Tibial nerve (tissue), 4 donors: ENCODE data around the gene CTSO. TPM values are rescaled to one million over a fixed set of nuclear protein-coding genes. Genes with fewer than 3 reads are reported as not detected.

Source experiments
- DNase-seq, 2 donors: peaks; one replicate each; pipeline ENCODE4 v3.0.0-alpha.2; 2019; ENCODE audit warnings: low spot score in 2 of 2
- H3K27ac ChIP-seq, 4 donors: fragments of 200-600 bp; sonication (generic) in 3 of 4; one replicate each; pipeline ENCODE4 v1.5.1; 2017 to 2019; ENCODE audit warnings: mild to moderate bottlenecking in 1 of 4
- H3K27me3 ChIP-seq, 2 donors: fragments of 200-600 bp; sonication (generic) in 1 of 2; one replicate each; pipeline versions ENCODE4 v1.5.1 to v1.6.0; 2017 to 2019
- H3K36me3 ChIP-seq, 3 donors: fragments of 200-600 bp; sonication (generic); one replicate each; pipeline ENCODE4 v1.5.1; 2018 to 2019
- H3K4me1 ChIP-seq, 4 donors: fragments of 200-600 bp; sonication (generic) in 3 of 4; one replicate each; pipeline ENCODE4 v1.5.1; 2017 to 2019
- H3K4me3 ChIP-seq, 4 donors: fragments of 200-600 bp; sonication (generic) in 3 of 4; one replicate each; pipeline ENCODE4 v1.5.1; 2017 to 2019; ENCODE audit warnings: mild to moderate bottlenecking in 1 of 4, moderate library complexity in 1 of 4
- H3K9me3 ChIP-seq, 4 donors: fragments of 200-600 bp; sonication (generic) in 3 of 4; one replicate each; pipeline ENCODE4 v1.5.1; 2017 to 2019
- EP300 ChIP-seq, 2 donors: sonication (generic); formaldehyde crosslinking; IDR thresholded peaks; one replicate each; pipeline ENCODE4 v1.6.1; 2017; ENCODE audit warnings: antibody characterized with exemption in 2 of 2, mild to moderate bottlenecking in 1 of 2
- POLR2A ChIP-seq, 2 donors: fragments of 450-650 bp; IDR thresholded peaks; one replicate each; pipeline ENCODE4 v1.6.1; 2017; ENCODE audit warnings: antibody characterized with exemption in 2 of 2, mild to moderate bottlenecking in 2 of 2, moderate library complexity in 2 of 2
- WGBS, 2 donors: methylation state at CpG; one replicate each; pipeline ENCODE4 v1.1.5; 2018; 5-methylcytosine and 5-hydroxymethylcytosine counted together
- total RNA-seq, 4 donors: library from RNA; depleted of rRNA; stranded (reverse); fragments of >200 nt; gene quantifications; one replicate each; pipeline ENCODE4 v1.1.0, GENCODE V29; 2016
- TF ChIP-seq, protein P1 (sequence below), 5 experiments: fragments of 200-600 bp in 3 of 5; fragments of 450-650 bp in 2 of 5; sonication (generic) in 3 of 5; IDR thresholded peaks; one replicate each; pipeline ENCODE4 v1.5.1; 2016 to 2019; ENCODE audit warnings: antibody characterized with exemption in 5 of 5, mild to moderate bottlenecking in 3 of 5, moderate library complexity in 2 of 5

The CTSO gene
- total RNA-seq, 4 donors from 2014 or later, result 8.7 to 30.2 (median 26.1) TPM

DNA sequence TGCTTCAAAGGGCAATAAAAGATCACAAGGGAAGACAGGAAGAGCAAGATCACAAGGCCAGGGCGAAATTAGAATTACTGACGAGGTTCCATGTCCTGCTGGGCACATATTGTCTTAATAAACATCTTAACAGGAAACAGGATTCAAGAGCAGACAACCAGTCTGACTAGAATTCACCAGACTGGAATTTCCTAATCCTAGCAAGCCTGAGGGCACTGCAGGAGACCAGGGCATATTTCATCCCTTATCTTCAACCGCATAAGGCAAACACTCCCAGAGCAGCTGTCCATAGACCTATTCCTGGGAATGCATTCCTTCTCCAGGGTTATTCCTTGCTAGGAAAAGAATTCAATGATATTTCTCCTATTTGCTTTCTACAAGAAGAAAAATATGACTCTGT lies 62.6 kb downstream of the CTSO start:
- Histone ChIP-seq H3K4me3 (no peak overlapping the region), H3K27me3 (no peaks in the 10 kb centered on the region), H3K36me3 (no peaks in the 10 kb centered on the region), H3K27ac (no peak overlapping the region), H3K9me3 (no peaks in the 10 kb centered on the region), H3K4me1 (no peaks in the 10 kb centered on the region)
- DNase-seq, result no peak
- TF ChIP-seq EP300 (IDR thresholded peaks at IDR 0.05) (no peak), POLR2A (IDR thresholded peaks at IDR 0.05) (no peak)
- TF ChIP-seq, protein P1, sequence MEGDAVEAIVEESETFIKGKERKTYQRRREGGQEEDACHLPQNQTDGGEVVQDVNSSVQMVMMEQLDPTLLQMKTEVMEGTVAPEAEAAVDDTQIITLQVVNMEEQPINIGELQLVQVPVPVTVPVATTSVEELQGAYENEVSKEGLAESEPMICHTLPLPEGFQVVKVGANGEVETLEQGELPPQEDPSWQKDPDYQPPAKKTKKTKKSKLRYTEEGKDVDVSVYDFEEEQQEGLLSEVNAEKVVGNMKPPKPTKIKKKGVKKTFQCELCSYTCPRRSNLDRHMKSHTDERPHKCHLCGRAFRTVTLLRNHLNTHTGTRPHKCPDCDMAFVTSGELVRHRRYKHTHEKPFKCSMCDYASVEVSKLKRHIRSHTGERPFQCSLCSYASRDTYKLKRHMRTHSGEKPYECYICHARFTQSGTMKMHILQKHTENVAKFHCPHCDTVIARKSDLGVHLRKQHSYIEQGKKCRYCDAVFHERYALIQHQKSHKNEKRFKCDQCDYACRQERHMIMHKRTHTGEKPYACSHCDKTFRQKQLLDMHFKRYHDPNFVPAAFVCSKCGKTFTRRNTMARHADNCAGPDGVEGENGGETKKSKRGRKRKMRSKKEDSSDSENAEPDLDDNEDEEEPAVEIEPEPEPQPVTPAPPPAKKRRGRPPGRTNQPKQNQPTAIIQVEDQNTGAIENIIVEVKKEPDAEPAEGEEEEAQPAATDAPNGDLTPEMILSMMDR (IDR thresholded peaks at IDR 0.05), result no peak
- 68 to 77% methylated on average over 3 of the region's 3 CpGs for WGBS, 2 donors

DNA sequence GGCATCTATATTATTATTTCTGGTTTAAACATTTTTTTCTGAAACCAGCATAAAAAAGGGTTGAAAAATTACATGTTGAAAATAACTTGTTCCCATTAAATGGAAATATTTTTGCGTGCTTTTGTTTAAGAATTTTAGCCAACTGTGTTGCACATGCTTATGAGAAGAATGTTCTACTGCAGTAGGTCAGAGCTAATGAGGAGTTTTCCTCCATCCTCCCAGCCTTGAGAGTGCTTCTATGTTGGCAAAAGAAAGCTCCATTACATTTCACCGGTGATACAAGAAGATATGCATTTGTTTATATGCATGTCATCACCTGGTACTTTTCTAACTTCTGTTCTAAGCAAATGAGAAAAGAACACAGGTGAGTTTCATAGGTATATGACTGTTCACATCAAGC lies 63.7 kb downstream of the CTSO start:
- no peak for TF ChIP-seq EP300 (IDR thresholded peaks at IDR 0.05)
- TF ChIP-seq, protein P1 (IDR thresholded peaks at IDR 0.05), result no peak
- no peaks in the 10 kb centered on the region for H3K36me3 ChIP-seq
- 91 to 97% methylated on average over 2 of the region's 2 CpGs for WGBS, 2 donors
- H3K4me1 ChIP-seq, result no peaks in the 10 kb centered on the region
- H3K27me3 ChIP-seq, result no peaks in the 10 kb centered on the region
- H3K4me3 ChIP-seq, result no peak overlapping the region
- no peaks in the 10 kb centered on the region for H3K9me3 ChIP-seq
- no peak for DNase-seq
- H3K27ac ChIP-seq, result no peak overlapping the region

DNA sequence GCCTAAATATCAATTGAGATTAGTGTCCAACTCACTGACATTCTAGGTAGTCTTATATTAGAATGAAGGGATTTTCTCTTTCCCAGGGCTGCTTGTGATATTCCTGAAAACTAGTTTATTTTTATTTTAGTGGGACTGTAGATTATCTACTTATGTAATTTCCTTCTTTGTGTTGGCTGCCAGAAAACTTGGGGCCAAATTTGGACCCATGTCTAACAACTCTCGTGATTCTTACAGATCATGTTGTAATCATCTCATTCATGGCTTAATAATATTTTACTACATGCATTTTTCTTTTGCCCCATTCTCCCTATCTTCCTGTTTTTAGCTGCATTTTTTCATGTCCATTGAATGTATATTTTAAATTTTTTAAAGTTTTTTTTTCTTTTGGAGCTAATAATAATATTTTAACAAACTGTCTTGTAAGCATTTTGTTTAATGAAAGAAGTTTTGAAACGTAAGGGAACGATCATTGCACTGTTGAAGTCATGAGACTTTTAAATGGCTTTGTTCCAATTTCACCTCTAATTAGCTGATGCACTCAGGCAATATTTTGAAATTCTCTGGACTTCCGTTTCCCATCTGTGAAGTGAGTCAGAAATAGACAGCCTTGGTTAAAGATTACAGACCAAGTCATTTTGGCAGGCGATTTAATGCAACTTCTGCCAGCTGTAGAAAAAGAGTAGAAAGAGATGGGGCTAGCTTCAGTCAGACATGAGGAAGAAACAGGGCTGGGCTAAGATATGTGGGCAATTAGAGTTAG lies 64.5 kb downstream of the CTSO start:
- no peaks in the 10 kb centered on the region for H3K4me1 ChIP-seq
- H3K36me3 ChIP-seq, result no peaks in the 10 kb centered on the region
- WGBS, 2 donors, result 38% methylated on average over 5 of the region's 5 CpGs
- H3K4me3 ChIP-seq, result no peak overlapping the region
- DNase-seq, result no peak
- TF ChIP-seq EP300 (IDR thresholded peaks at IDR 0.05), result peak in 1 of 2 donors; percentile 8
- TF ChIP-seq, protein P1 (IDR thresholded peaks at IDR 0.05), result no peak
- H3K27ac ChIP-seq, result no peak overlapping the region
- no peaks in the 10 kb centered on the region for H3K9me3 ChIP-seq
- H3K27me3 ChIP-seq, result no peaks in the 10 kb centered on the region

DNA sequence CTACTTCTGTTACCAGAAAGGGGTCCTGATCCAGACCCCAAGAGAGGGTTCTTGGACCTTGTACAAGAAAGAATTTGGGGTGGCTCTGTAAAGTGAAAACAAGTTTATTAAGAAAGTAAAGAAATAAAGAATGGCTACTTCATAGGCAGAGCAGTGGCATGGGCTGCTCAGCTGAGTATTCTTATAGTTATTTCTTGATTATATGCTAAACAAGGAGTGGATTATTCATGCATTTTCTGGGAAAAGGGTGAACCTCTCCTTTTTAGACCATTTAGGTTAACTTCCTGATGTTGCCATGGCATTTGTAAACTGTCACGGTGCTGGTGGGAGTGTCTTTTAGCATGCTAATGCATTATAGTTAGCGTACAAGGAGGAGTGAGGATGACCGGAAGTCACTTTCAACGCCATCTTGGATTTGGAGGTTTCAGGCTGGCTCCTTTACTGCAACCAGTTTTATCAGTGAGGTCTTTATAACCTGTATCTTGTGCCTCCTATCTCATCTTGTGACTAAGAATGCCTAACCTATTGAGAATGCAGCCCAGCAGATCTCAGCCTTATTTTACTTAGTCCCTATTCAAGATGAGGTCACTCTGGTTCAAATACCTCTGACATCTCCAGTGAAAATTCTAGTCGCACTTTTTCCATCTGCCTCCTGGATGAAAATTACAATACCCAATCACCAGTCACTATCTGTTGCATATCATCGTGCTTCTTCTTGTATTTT lies 65.7 kb downstream of the CTSO start:
- Histone ChIP-seq H3K36me3 (no peaks in the 10 kb centered on the region), H3K4me1 (no peaks in the 10 kb centered on the region), H3K9me3 (no peaks in the 10 kb centered on the region), H3K27ac (no peak overlapping the region), H3K27me3 (no peaks in the 10 kb centered on the region), H3K4me3 (no peak overlapping the region)
- DNase-seq, result no peak
- 74 to 76% methylated on average over 5 of the region's 6 CpGs for WGBS, 2 donors
- TF ChIP-seq EP300 (IDR thresholded peaks at IDR 0.05), result no peak

DNA sequence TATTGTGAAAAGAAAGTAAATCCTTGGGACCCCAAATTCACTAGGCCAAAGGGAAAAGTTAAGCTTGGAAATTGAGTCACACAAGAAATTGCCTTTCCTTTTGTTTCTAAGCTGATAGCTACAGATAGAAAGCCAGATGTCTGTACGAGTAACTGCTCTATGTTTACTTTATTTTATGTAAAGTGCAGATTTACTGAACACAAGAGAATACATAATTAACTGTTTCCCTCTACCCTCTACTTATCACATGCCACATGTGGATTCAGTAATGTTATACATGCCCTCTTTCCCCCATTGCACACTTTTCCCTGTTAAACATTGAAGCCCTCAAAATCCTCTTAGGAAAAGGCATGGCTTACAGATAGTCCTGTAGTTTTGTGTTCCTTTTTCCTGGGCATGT lies 66.6 kb downstream of the CTSO start:
- H3K9me3 ChIP-seq, result no peaks in the 10 kb centered on the region
- WGBS, 2 donors, result 35 to 58% methylated on average over 1 of the region's 1 CpG
- no peaks in the 10 kb centered on the region for H3K36me3 ChIP-seq
- no peaks in the 10 kb centered on the region for H3K4me1 ChIP-seq
- H3K27ac ChIP-seq, result no peak overlapping the region
- no peak overlapping the region for H3K4me3 ChIP-seq
- TF ChIP-seq, protein P1 (IDR thresholded peaks at IDR 0.05), result no peak
- TF ChIP-seq EP300 (IDR thresholded peaks at IDR 0.05), result no peak
- TF ChIP-seq POLR2A (IDR thresholded peaks at IDR 0.05), result no peak
- DNase-seq, result no peak
- H3K27me3 ChIP-seq, result no peaks in the 10 kb centered on the region
